Measurements from ENCODE around the gene APOC3.

DNA sequence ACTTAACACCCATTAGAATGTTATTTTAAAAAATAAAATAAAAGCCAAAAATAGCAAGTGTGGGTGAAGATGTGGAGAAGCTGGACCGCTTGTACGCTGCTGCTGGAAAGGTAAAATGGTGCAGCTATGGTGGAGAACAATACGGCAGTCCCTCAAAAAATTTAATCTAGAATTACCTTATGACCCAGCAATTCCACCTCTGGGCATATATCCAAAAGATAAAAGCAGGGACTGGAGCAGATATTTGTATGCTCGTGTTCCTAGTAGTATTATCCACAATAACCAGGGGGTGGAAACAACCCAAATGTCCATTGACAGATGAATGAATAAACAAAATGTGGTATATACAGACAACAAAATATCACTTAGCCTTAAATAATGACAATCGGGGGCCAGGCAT is 31.9 kb upstream of the APOC3 start:
- TF ChIP-seq, protein P1, sequence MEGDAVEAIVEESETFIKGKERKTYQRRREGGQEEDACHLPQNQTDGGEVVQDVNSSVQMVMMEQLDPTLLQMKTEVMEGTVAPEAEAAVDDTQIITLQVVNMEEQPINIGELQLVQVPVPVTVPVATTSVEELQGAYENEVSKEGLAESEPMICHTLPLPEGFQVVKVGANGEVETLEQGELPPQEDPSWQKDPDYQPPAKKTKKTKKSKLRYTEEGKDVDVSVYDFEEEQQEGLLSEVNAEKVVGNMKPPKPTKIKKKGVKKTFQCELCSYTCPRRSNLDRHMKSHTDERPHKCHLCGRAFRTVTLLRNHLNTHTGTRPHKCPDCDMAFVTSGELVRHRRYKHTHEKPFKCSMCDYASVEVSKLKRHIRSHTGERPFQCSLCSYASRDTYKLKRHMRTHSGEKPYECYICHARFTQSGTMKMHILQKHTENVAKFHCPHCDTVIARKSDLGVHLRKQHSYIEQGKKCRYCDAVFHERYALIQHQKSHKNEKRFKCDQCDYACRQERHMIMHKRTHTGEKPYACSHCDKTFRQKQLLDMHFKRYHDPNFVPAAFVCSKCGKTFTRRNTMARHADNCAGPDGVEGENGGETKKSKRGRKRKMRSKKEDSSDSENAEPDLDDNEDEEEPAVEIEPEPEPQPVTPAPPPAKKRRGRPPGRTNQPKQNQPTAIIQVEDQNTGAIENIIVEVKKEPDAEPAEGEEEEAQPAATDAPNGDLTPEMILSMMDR (conservative IDR thresholded peaks at IDR 0.05) = no peak
- no peak for TF ChIP-seq ZFX (IDR thresholded peaks at IDR 0.05)

All from C4-2B (cell line).